SK-N-SH (cell line): ENCODE results near the gene MRPL14. TPM values are rescaled to one million over a fixed set of nuclear protein-coding genes. Genes with fewer than 3 reads are reported as not detected.

Experiments
- CTCF ChIA-PET: fragments of 300-600, 350-600 bp; formaldehyde crosslinking; extraction: SDS; loops from one replicate; lab custom pipeline; 2021; lab: Yijun Ruan, JAX
- POLR2A ChIA-PET: fragments of 350-600 bp; sonication (Branson Sonifier 250); formaldehyde crosslinking; extraction: SDS; loops from one replicate; lab custom pipeline; 2020; ENCODE audit warnings: antibody characterized with exemption, inconsistent platforms; lab: Yijun Ruan, JAX
- DNase-seq: peaks from one replicate; pipeline ENCODE4 v3.0.0; 2012
- H2AFZ ChIP-seq: fragments of 200-600 bp; sonication (generic); 2 replicates; pipeline ENCODE4 v1.8.1; 2016; ENCODE audit warnings: antibody characterized with exemption, mild to moderate bottlenecking, low read depth
- H3F3A ChIP-seq: fragments of 200-600 bp; sonication (generic); replicated peaks from 2 replicates; pipeline ENCODE3; 2016; ENCODE audit warnings: antibody characterized with exemption, mild to moderate bottlenecking; ENCODE audit not compliant: insufficient read depth
- H3K27ac ChIP-seq, 2 experiments: fragments of 200-500 bp in 1 of 2; fragments of 200-600 bp in 1 of 2; sonication (Bioruptor generic) in 1 of 2; sonication (generic), shearing (Covaris generic) in 1 of 2; 2 replicates each; pipeline versions ENCODE4 v1.5.1 to v1.6.1; 2014 to 2016; ENCODE audit warnings: low read depth in 2 of 2, inconsistent platforms in 1 of 2, low read length in 1 of 2, mild to moderate bottlenecking in 1 of 2, mixed read lengths in 1 of 2
- H3K27me3 ChIP-seq: fragments of 200-600 bp; sonication (generic), shearing (Covaris generic); 2 replicates; pipeline ENCODE4 v1.6.1; 2016; ENCODE audit warnings: mixed run types; ENCODE audit not compliant: insufficient read depth
- H3K36me3 ChIP-seq, 2 experiments: fragments of 200-500 bp in 1 of 2; fragments of 200-600 bp in 1 of 2; sonication (Bioruptor generic) in 1 of 2; sonication (generic) in 1 of 2; replicated peaks in 1 of 2; 2 replicates each; pipeline versions ENCODE3 to v1.5.1; 2014 to 2016; ENCODE audit warnings: low read length in 1 of 2, mild to moderate bottlenecking in 1 of 2; ENCODE audit not compliant: insufficient read depth in 2 of 2, control insufficient read depth in 1 of 2
- H3K4me1 ChIP-seq, 2 experiments: fragments of 200-500 bp in 1 of 2; fragments of 200-600 bp in 1 of 2; sonication (Bioruptor generic) in 1 of 2; sonication (generic), shearing (Covaris generic) in 1 of 2; 2 replicates each; pipeline versions ENCODE4 v1.5.1 to v1.6.1; 2014 to 2016; ENCODE audit warnings: low read depth in 1 of 2, low read length in 1 of 2, mixed run types in 1 of 2; ENCODE audit not compliant: insufficient read depth in 2 of 2, control insufficient read depth in 1 of 2
- H3K4me2 ChIP-seq: fragments of 200-600 bp; sonication (generic), shearing (Covaris generic); 2 replicates; pipeline ENCODE4 v1.6.1; 2017; ENCODE audit warnings: mixed run types
- H3K4me3 ChIP-seq, 2 experiments: fragments of 200-500 bp in 1 of 2; fragments of 200-600 bp in 1 of 2; sonication (Bioruptor generic) in 1 of 2; sonication (generic), shearing (Covaris generic) in 1 of 2; 2 replicates each; pipeline versions ENCODE4 v1.5.1 to v1.8.1; 2014 to 2016; ENCODE audit warnings: low read depth in 2 of 2, inconsistent platforms in 1 of 2, low read length in 1 of 2, mild to moderate bottlenecking in 1 of 2, mixed read lengths in 1 of 2, moderate library complexity in 1 of 2
- H3K79me2 ChIP-seq: fragments of 200-600 bp; sonication (generic); 2 replicates; pipeline ENCODE4 v1.8.1; 2017; ENCODE audit warnings: mild to moderate bottlenecking; ENCODE audit not compliant: insufficient read depth
- H3K9ac ChIP-seq: fragments of 200-600 bp; sonication (generic); 2 replicates; pipeline ENCODE4 v1.6.1; 2017; ENCODE audit warnings: mixed run types
- H3K9me2 ChIP-seq: fragments of 200-600 bp; sonication (generic); 2 replicates; pipeline ENCODE4 v1.6.1; 2017; ENCODE audit warnings: mixed run types
- H3K9me3 ChIP-seq: fragments of 200-600 bp; sonication (generic); 2 replicates; pipeline ENCODE4 v1.6.1; 2017; ENCODE audit warnings: mixed run types, mild to moderate bottlenecking, moderate library complexity
- H4K20me1 ChIP-seq: fragments of 200-600 bp; sonication (generic); 2 replicates; pipeline ENCODE4 v1.6.1; 2017; ENCODE audit warnings: mild to moderate bottlenecking, mixed run types; ENCODE audit not compliant: insufficient read depth
- GABPA ChIP-seq: IDR thresholded peaks from 2 replicates; pipeline ENCODE4 v1.4.0; 2012; ENCODE audit warnings: low read depth, mild to moderate bottlenecking
- JUND ChIP-seq: IDR thresholded peaks from 2 replicates; pipeline ENCODE4 v1.4.0; 2012
- MEF2A ChIP-seq: IDR thresholded peaks from 2 replicates; pipeline ENCODE4 v1.4.0; 2012; ENCODE audit warnings: low read depth, borderline replicate concordance
- MXI1 ChIP-seq: IDR thresholded peaks from 2 replicates; pipeline ENCODE4 v1.6.1; 2012; ENCODE audit warnings: mild to moderate bottlenecking, low read depth, low read length, improper control_type of control experiment
- NFIC ChIP-seq: IDR thresholded peaks from 2 replicates; pipeline ENCODE4 v1.4.0; 2012; ENCODE audit warnings: borderline replicate concordance
- PBX3 ChIP-seq: IDR thresholded peaks from 2 replicates; pipeline ENCODE4; 2012
- POLR2AphosphoS5 ChIP-seq: IDR thresholded peaks from 2 replicates; pipeline ENCODE4 v1.6.1; 2012; ENCODE audit warnings: low read depth, low read length
- TCF12 ChIP-seq: IDR thresholded peaks from 2 replicates; pipeline ENCODE4 v1.4.0; 2012
- WGBS: methylation state at CpG from one replicate; pipeline ENCODE4 v1.1.6; 2017; ENCODE audit warnings: low lambda C conversion rate; 5-methylcytosine and 5-hydroxymethylcytosine counted together
- polyA plus RNA-seq, 3 experiments: library from polyadenylated mRNA; depleted of rRNA; stranded (reverse); fragments of >200 nt; gene quantifications; 2 replicates each; pipeline ENCODE4 v1.2.3, GENCODE V29; 2012
- TF ChIP-seq, protein P1 (sequence below): fragments of 150-350 bp; IDR thresholded peaks from 2 replicates; pipeline ENCODE4 v1.6.1; 2017; ENCODE audit warnings: antibody characterized with exemption, low read length, low read depth, borderline replicate concordance
- TF ChIP-seq, protein P2 (sequence below): fragments of 200-600 bp; sonication (generic); IDR thresholded peaks from 2 replicates; pipeline ENCODE4 v1.6.1; 2017; ENCODE audit warnings: antibody characterized with exemption, mild to moderate bottlenecking, moderate library complexity

Gene MRPL14
- polyA plus RNA-seq, 1 of the 3 experiments (the other 2 are of a cell fraction) = 97.0 TPM

GRCh38 chr6:44065443-44066140, 61.7 kb downstream of the MRPL14 start:
- no peaks in the 10 kb centered on the region for H3K9me3 ChIP-seq
- ChIA-PET POLR2A (interaction anchor here (1.4 kb wide), 1 partner anchor 8 kb away, joined by 8 read pairs; no protein-coding TSS in a partner anchor), CTCF (interaction anchor here (0.8 to 4.3 kb wide), 5 partner anchors 13 to 296 kb away, joined by 4 to 30 read pairs (median 9); partner anchors contain the start of gene VEGFA)
- no peaks in the 10 kb centered on the region for H3K27me3 ChIP-seq
- H3K9ac ChIP-seq = no peak overlapping the region
- H3K4me2 ChIP-seq = no peak overlapping the region
- no peaks in the 10 kb centered on the region for H3K9me2 ChIP-seq
- no peak overlapping the region for H3K4me3 ChIP-seq
- peaks cover 11% of the 10 kb centered on the region for H3F3A ChIP-seq
- no peaks in the 10 kb centered on the region for H3K79me2 ChIP-seq
- no peaks in the 10 kb centered on the region for H3K36me3 ChIP-seq
- no peak for DNase-seq
- H2AFZ ChIP-seq = no peak overlapping the region
- H3K4me1 ChIP-seq = peaks cover 34 to 58% of the 10 kb centered on the region in 2 experiments; a peak in 3 of 4 replicates
- TF ChIP-seq, protein P1, sequence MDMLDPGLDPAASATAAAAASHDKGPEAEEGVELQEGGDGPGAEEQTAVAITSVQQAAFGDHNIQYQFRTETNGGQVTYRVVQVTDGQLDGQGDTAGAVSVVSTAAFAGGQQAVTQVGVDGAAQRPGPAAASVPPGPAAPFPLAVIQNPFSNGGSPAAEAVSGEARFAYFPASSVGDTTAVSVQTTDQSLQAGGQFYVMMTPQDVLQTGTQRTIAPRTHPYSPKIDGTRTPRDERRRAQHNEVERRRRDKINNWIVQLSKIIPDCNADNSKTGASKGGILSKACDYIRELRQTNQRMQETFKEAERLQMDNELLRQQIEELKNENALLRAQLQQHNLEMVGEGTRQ = no peak
- no peak for TF ChIP-seq MXI1
- TF ChIP-seq PBX3 = no peak
- TF ChIP-seq NFIC = no peak
- TF ChIP-seq, protein P2, sequence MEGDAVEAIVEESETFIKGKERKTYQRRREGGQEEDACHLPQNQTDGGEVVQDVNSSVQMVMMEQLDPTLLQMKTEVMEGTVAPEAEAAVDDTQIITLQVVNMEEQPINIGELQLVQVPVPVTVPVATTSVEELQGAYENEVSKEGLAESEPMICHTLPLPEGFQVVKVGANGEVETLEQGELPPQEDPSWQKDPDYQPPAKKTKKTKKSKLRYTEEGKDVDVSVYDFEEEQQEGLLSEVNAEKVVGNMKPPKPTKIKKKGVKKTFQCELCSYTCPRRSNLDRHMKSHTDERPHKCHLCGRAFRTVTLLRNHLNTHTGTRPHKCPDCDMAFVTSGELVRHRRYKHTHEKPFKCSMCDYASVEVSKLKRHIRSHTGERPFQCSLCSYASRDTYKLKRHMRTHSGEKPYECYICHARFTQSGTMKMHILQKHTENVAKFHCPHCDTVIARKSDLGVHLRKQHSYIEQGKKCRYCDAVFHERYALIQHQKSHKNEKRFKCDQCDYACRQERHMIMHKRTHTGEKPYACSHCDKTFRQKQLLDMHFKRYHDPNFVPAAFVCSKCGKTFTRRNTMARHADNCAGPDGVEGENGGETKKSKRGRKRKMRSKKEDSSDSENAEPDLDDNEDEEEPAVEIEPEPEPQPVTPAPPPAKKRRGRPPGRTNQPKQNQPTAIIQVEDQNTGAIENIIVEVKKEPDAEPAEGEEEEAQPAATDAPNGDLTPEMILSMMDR = no peak
- TF ChIP-seq TCF12 = no peak
- no peak for TF ChIP-seq POLR2AphosphoS5
- TF ChIP-seq MEF2A = no peak
- no peak for TF ChIP-seq JUND
- TF ChIP-seq GABPA = no peak
- H4K20me1 ChIP-seq = no peaks in the 10 kb centered on the region
- peak overlapping the region in 1 of 2 experiments; percentile 73; a peak in 3 of 4 replicates for H3K27ac ChIP-seq
- 89% methylated on average over 13 of the region's 13 CpGs for whole genome bisulfite sequencing

DNA sequence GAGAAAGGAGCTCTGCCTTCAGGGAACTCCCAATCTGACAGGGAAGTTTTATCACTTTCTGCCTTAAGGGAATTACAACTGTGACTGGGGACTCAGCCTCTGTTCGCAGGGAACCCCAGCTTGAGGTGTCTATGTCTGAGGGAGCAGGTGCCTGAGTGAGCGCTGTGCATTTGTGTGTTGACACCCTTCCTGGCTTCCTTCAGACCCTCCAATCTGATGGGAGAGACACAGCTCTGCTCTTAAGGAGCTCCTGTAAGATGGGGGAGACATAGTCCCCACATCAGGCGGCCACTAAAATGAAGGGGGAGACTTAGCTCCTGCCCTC, 62.3 kb downstream of the MRPL14 start:
- POLR2A ChIA-PET = interaction anchor here (1.4 kb wide), 1 partner anchor 8 kb away, joined by 8 read pairs; no protein-coding TSS in a partner anchor
- H3K9ac ChIP-seq = peak overlapping the region; percentile 44; the same call in 1 of the 2 replicates
- no peak for DNase-seq
- no peaks in the 10 kb centered on the region for H3K9me2 ChIP-seq
- peaks cover 34 to 61% of the 10 kb centered on the region in 2 experiments; a peak in 3 of 4 replicates for H3K4me1 ChIP-seq
- 100% methylated on average over 2 of the region's 3 CpGs for WGBS
- no peak overlapping the region for H2AFZ ChIP-seq
- no peak for TF ChIP-seq GABPA
- no peak overlapping the region for H3K4me3 ChIP-seq
- peaks cover 11% of the 10 kb centered on the region for H3F3A ChIP-seq
- no peaks in the 10 kb centered on the region for H4K20me1 ChIP-seq
- H3K9me3 ChIP-seq = no peaks in the 10 kb centered on the region
- peak overlapping the region; percentile 0 to 73; a peak in 3 of 4 replicates for H3K27ac ChIP-seq
- no peaks in the 10 kb centered on the region for H3K27me3 ChIP-seq
- no peaks in the 10 kb centered on the region for H3K36me3 ChIP-seq
- CTCF ChIA-PET = interaction anchor here (1.6 to 5.0 kb wide), 5 partner anchors 9 to 296 kb away, joined by 9 to 65 read pairs (median 12); partner anchors contain the start of gene VEGFA
- no peak overlapping the region for H3K4me2 ChIP-seq
- H3K79me2 ChIP-seq = no peaks in the 10 kb centered on the region
